ENCODE data around the gene SCGB1A1.

SCGB1A1 gene

GRCh38 chr11:62443390-62444235 lies 24.8 kb downstream of the SCGB1A1 start:
- H3K36me3 ChIP-seq: no peaks in the 10 kb centered on the region
- no peaks in the 10 kb centered on the region for H3K9me3 ChIP-seq (ENCODE audit: severe bottlenecking)
- H3K27ac ChIP-seq: no peak overlapping the region
- no peaks in the 10 kb centered on the region for H3K27me3 ChIP-seq (ENCODE audit: insufficient read depth, low read depth, severe bottlenecking)
- DNase-seq: no peak
- H3K4me3 ChIP-seq (ENCODE audit: low read depth, low read length): no peak overlapping the region; the same call in 1 of the 2 replicates
- no peak for TF ChIP-seq CTCF (IDR thresholded peaks at IDR 0.05; ENCODE audit: low read depth, low read length)

GRCh38 chr11:62444236-62444833 lies 25.5 kb downstream of the SCGB1A1 start:
- Histone ChIP-seq H3K27ac (no peak overlapping the region), H3K36me3 (no peaks in the 10 kb centered on the region), H3K27me3 (ENCODE audit: insufficient read depth, low read depth, severe bottlenecking) (no peaks in the 10 kb centered on the region), H3K4me3 (ENCODE audit: low read depth, low read length) (peak overlapping the region; percentile 48), H3K9me3 (ENCODE audit: severe bottlenecking) (no peaks in the 10 kb centered on the region)
- TF ChIP-seq CTCF (IDR thresholded peaks at IDR 0.05; ENCODE audit: low read depth, low read length): no peak
- peak; percentile 26 for DNase-seq

DNA sequence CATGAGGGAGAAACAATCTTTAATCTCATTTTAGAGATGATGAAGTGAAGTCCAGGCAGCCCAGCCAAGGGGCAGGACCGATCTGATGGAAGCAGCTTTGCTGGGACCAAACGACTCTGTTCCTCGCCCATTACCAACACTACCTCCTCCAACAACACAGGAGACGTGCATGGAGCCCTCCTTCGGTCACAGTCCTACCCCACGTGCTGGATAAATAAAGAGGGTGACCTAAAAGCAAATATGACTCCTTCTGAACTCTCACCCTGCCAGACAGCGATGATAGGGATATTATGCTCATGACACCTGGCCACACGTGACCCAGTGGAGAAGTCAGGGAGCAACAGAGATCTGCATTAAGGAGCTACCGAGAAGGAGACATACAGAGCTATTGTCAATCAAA lies 26.0 kb downstream of the SCGB1A1 start:
- Histone ChIP-seq H3K9me3 (ENCODE audit: severe bottlenecking) (no peaks in the 10 kb centered on the region), H3K27me3 (ENCODE audit: insufficient read depth, low read depth, severe bottlenecking) (no peaks in the 10 kb centered on the region), H3K36me3 (no peaks in the 10 kb centered on the region), H3K4me3 (ENCODE audit: low read depth, low read length) (peak overlapping the region; percentile 48), H3K27ac (no peak overlapping the region)
- DNase-seq: no peak
- TF ChIP-seq CTCF (IDR thresholded peaks at IDR 0.05; ENCODE audit: low read depth, low read length): no peak

- Histone ChIP-seq H3K4me3 (ENCODE audit: low read depth, low read length) (no peak overlapping the region), H3K36me3 (no peaks in the 10 kb centered on the region), H3K27ac (no peak overlapping the region), H3K9me3 (ENCODE audit: severe bottlenecking) (no peaks in the 10 kb centered on the region), H3K27me3 (ENCODE audit: insufficient read depth, low read depth, severe bottlenecking) (no peaks in the 10 kb centered on the region)
- no peak for DNase-seq
- TF ChIP-seq CTCF (IDR thresholded peaks at IDR 0.05; ENCODE audit: low read depth, low read length): no peak
These were observed 26.5 kb downstream of the SCGB1A1 start for GRCh38 chr11:62445314-62445740.

- no peaks in the 10 kb centered on the region for H3K9me3 ChIP-seq (ENCODE audit: severe bottlenecking)
- no peak overlapping the region for H3K27ac ChIP-seq
- H3K27me3 ChIP-seq (ENCODE audit: insufficient read depth, low read depth, severe bottlenecking): no peaks in the 10 kb centered on the region
- no peaks in the 10 kb centered on the region for H3K36me3 ChIP-seq
- no peak overlapping the region for H3K4me3 ChIP-seq (ENCODE audit: low read depth, low read length)
- no peak for TF ChIP-seq CTCF (IDR thresholded peaks at IDR 0.05; ENCODE audit: low read depth, low read length)
- no peak for DNase-seq
These were observed 27.3 kb downstream of the SCGB1A1 start for GRCh38 chr11:62446091-62446490.

All from WERI-Rb-1 (cell line).